ENCODE results near the gene CREB5.
"Not testable (repeated sequence)": the region's sequence is repeated elsewhere in the genome, so short reads cannot be mapped to it uniquely, and the experiment has no call there.

CREB5 gene

GRCh38 chr7:28411876-28412662 lies at the start of gene CREB5:
Gene CREB5 (plus strand): TSS chr7:28412518. CDS start chr7:28412915, 397 bp downstream.
- DNase-seq (ENCODE audit: low read depth in 2 of 2): no peak

- DNase-seq (ENCODE audit: low read depth in 2 of 2): no peak
Measured at GRCh38 chr7:28362812-28363211, 49.5 kb upstream of the CREB5 start.

GRCh38 chr7:28364082-28364481 lies 48.2 kb upstream of the CREB5 start:
- no peak for DNase-seq (ENCODE audit: low read depth in 2 of 2)

- DNase-seq (ENCODE audit: low read depth in 2 of 2): no peak
Measured at GRCh38 chr7:28369523-28369922, 42.8 kb upstream of the CREB5 start.

- DNase-seq (ENCODE audit: low read depth in 2 of 2): no peak
Measured at GRCh38 chr7:28371846-28372245, 40.5 kb upstream of the CREB5 start.

- no peak for DNase-seq (ENCODE audit: low read depth in 2 of 2)
Measured at GRCh38 chr7:28373990-28374389, 38.3 kb upstream of the CREB5 start.

- DNase-seq (ENCODE audit: low read depth in 2 of 2): no peak
Measured at GRCh38 chr7:28375729-28376128, 36.6 kb upstream of the CREB5 start.

- no peak for DNase-seq (ENCODE audit: low read depth in 2 of 2)
Measured at GRCh38 chr7:28376634-28377033, 35.7 kb upstream of the CREB5 start.

GRCh38 chr7:28378574-28379149 lies 33.7 kb upstream of the CREB5 start:
- DNase-seq (ENCODE audit: low read depth in 2 of 2): no peak

GRCh38 chr7:28381466-28381865 lies 30.9 kb upstream of the CREB5 start:
- no peak for DNase-seq (ENCODE audit: low read depth in 2 of 2)

GRCh38 chr7:28382144-28382543 lies 30.2 kb upstream of the CREB5 start:
- DNase-seq (ENCODE audit: low read depth in 2 of 2): no peak

GRCh38 chr7:28383975-28384374 lies 28.3 kb upstream of the CREB5 start:
- no peak for DNase-seq (ENCODE audit: low read depth in 2 of 2)

- DNase-seq (ENCODE audit: low read depth in 2 of 2): no peak
Measured at GRCh38 chr7:28389504-28390395, 22.6 kb upstream of the CREB5 start.

GRCh38 chr7:28390426-28390825 lies 21.9 kb upstream of the CREB5 start:
- DNase-seq (ENCODE audit: low read depth in 2 of 2): no peak

- DNase-seq (ENCODE audit: low read depth in 2 of 2): no peak
Measured at GRCh38 chr7:28392289-28392688, 20.0 kb upstream of the CREB5 start.

GRCh38 chr7:28395404-28395803 lies 16.9 kb upstream of the CREB5 start:
- no peak for DNase-seq (ENCODE audit: low read depth in 2 of 2)

GRCh38 chr7:28395831-28396230 lies 16.5 kb upstream of the CREB5 start:
- no peak for DNase-seq (ENCODE audit: low read depth in 2 of 2)

GRCh38 chr7:28397141-28397540 lies 15.2 kb upstream of the CREB5 start:
- DNase-seq (ENCODE audit: low read depth in 2 of 2): no peak

GRCh38 chr7:28400838-28401360 lies 11.4 kb upstream of the CREB5 start:
- DNase-seq (ENCODE audit: low read depth in 2 of 2): no peak

GRCh38 chr7:28401567-28401966 lies 10.8 kb upstream of the CREB5 start:
- not testable (repeated sequence) for DNase-seq (ENCODE audit: low read depth in 2 of 2)

GRCh38 chr7:28405662-28406061 lies 6.7 kb upstream of the CREB5 start:
- DNase-seq (ENCODE audit: low read depth in 2 of 2): no peak

- no peak for DNase-seq (ENCODE audit: low read depth in 2 of 2)
Measured at GRCh38 chr7:28406192-28406591, 6.1 kb upstream of the CREB5 start.
